HepG2 (cell line): Measurements from ENCODE around the gene FRMD8. TPM values are rescaled to one million over a fixed set of nuclear protein-coding genes. Genes with fewer than 3 reads are reported as not detected.

Experiments
- BHLHE40 ChIP-seq: IDR thresholded peaks from 2 replicates; pipeline ENCODE4 v1.6.1; 2011; ENCODE audit warnings: low read length, improper control_type of control experiment
- DNMT3B ChIP-seq: conservative IDR thresholded peaks from 2 replicates; pipeline ENCODE4 v1.6.1; 2016; ENCODE audit warnings: missing biosample characterization, control low read depth
- GPBP1L1 ChIP-seq: sonication (generic); formaldehyde crosslinking; IDR thresholded peaks from 2 replicates; pipeline ENCODE4 v1.5.0; 2020; ENCODE audit warnings: mild to moderate bottlenecking, missing genetic modification reagents
- IKZF1 ChIP-seq: fragments of 450-650 bp; IDR thresholded peaks from 2 replicates; pipeline ENCODE4 v1.7.1; 2016
- JARID2 ChIP-seq: sonication (generic); formaldehyde crosslinking; IDR thresholded peaks from 2 replicates; pipeline ENCODE4 v1.8.1; 2023; ENCODE audit warnings: missing genetic modification reagents, inconsistent platforms; ENCODE audit not compliant: insufficient replicate concordance
- MYC ChIP-seq: sonication (generic); formaldehyde crosslinking; IDR thresholded peaks from 2 replicates; pipeline ENCODE4 v1.9.0; 2021; ENCODE audit warnings: missing genetic modification reagents, borderline replicate concordance
- NFIC ChIP-seq: IDR thresholded peaks from 2 replicates; pipeline ENCODE4 v1.6.1; 2012; ENCODE audit warnings: mild to moderate bottlenecking, low read length, inconsistent platforms
- NR2C2 ChIP-seq: sonication (generic); formaldehyde crosslinking; IDR thresholded peaks from 2 replicates; pipeline ENCODE4 v1.4.0; 2020; ENCODE audit warnings: missing genetic modification reagents, mild to moderate bottlenecking, moderate library complexity, borderline replicate concordance
- SMYD3 ChIP-seq: sonication (generic); formaldehyde crosslinking; IDR thresholded peaks from 2 replicates; pipeline ENCODE4 v1.8.1; 2023; ENCODE audit warnings: mild to moderate bottlenecking, missing genetic modification reagents
- SSRP1 ChIP-seq: IDR thresholded peaks from 2 replicates; pipeline ENCODE4 v1.6.1; 2016; ENCODE audit warnings: control low read depth
- XBP1 ChIP-seq: sonication (generic); formaldehyde crosslinking; IDR thresholded peaks from 2 replicates; pipeline ENCODE4 v1.5.0; 2020; ENCODE audit warnings: missing genetic modification reagents
- ZFP82 ChIP-seq: sonication (generic); formaldehyde crosslinking; IDR thresholded peaks from 2 replicates; pipeline ENCODE4 v1.5.1; 2020; ENCODE audit warnings: mild to moderate bottlenecking, missing genetic modification reagents, borderline replicate concordance
- ZGPAT ChIP-seq: IDR thresholded peaks from 2 replicates; pipeline ENCODE4 v1.6.1; 2016; ENCODE audit warnings: mild to moderate bottlenecking
- ZNF224 ChIP-seq: sonication (generic); formaldehyde crosslinking; IDR thresholded peaks from 2 replicates; pipeline ENCODE4 v1.5.0; 2020; ENCODE audit warnings: mild to moderate bottlenecking, missing genetic modification reagents
- ZNF253 ChIP-seq: sonication (generic); formaldehyde crosslinking; IDR thresholded peaks from 2 replicates; pipeline ENCODE4 v1.8.0; 2022; ENCODE audit warnings: mild to moderate bottlenecking, missing genetic modification reagents, borderline replicate concordance
- ZNF263 ChIP-seq: sonication (generic); formaldehyde crosslinking; IDR thresholded peaks from 2 replicates; pipeline ENCODE4 v1.4.0; 2020; ENCODE audit warnings: missing genetic modification reagents
- ZNF331 ChIP-seq: sonication (generic); formaldehyde crosslinking; IDR thresholded peaks from 2 replicates; pipeline ENCODE4 v1.4.0; 2020; ENCODE audit warnings: missing genetic modification reagents
- ZNF33B ChIP-seq: sonication (generic); formaldehyde crosslinking; IDR thresholded peaks from 2 replicates; pipeline ENCODE4 v1.5.1; 2020; ENCODE audit warnings: mild to moderate bottlenecking, missing genetic modification reagents
- ZNF564 ChIP-seq: sonication (generic); formaldehyde crosslinking; IDR thresholded peaks from 2 replicates; pipeline ENCODE4 v1.8.1; 2023; ENCODE audit warnings: mild to moderate bottlenecking, missing genetic modification reagents
- ZNF740 ChIP-seq: sonication (generic); formaldehyde crosslinking; IDR thresholded peaks from 2 replicates; pipeline ENCODE4 v1.4.0; 2020; ENCODE audit warnings: missing genetic modification reagents
- ZNF749 ChIP-seq: sonication (generic); formaldehyde crosslinking; IDR thresholded peaks from 2 replicates; pipeline ENCODE4 v1.8.0; 2022; ENCODE audit warnings: mild to moderate bottlenecking, missing genetic modification reagents, moderate library complexity, borderline replicate concordance
- ZNF761 ChIP-seq: sonication (generic); formaldehyde crosslinking; conservative IDR thresholded peaks from 2 replicates; pipeline ENCODE4 v1.4.0; 2020; ENCODE audit warnings: mild to moderate bottlenecking, missing genetic modification reagents
- polyA plus RNA-seq, 8 experiments: library from polyadenylated mRNA; depleted of rRNA in 3 of 8; stranded (reverse) in 7 of 8; unstranded in 1 of 8; fragments of >200 nt; fragmentation: Illumina TruSeq in 4 of 8; extraction: Trizol in 4 of 8; gene quantifications; 2 replicates each; pipeline versions ENCODE4 v1.2.1 to v1.2.3, GENCODE V29; 2011 to 2016; ENCODE audit warnings: low read depth in 4 of 8, missing spikeins in 1 of 8, mixed read lengths in 1 of 8; ENCODE audit not compliant: insufficient read depth in 1 of 8
- total RNA-seq, 5 experiments: library from RNA; depleted of rRNA; stranded (reverse); fragments of >200 nt; fragmentation: Illumina TruSeq; extraction: Trizol; gene quantifications; 2 replicates each; pipeline ENCODE4 v1.2.3, GENCODE V29; 2016; ENCODE audit warnings: low read depth in 1 of 5

Gene FRMD8
- total and polyA plus RNA-seq, 2 of the 13 experiments (the other 11 are each of a cell fraction or from before 2014, with no cell fraction given) = 5.8 to 20.6 TPM

- TF ChIP-seq ZNF740 (CRISPR knock-in tag) = peak; percentile 89
- peak; percentile 79; the same call in 1 of the 2 replicates for TF ChIP-seq BHLHE40
- peak; percentile 37 for TF ChIP-seq JARID2 (CRISPR knock-in tag)
- TF ChIP-seq ZNF761 (CRISPR knock-in tag) = 0 out of 2 replicates have a peak, but pooled peaks have one; percentile 10
- TF ChIP-seq ZNF224 (CRISPR knock-in tag) = 0 out of 2 replicates have a peak, but pooled peaks have one; percentile 26
- no peak for TF ChIP-seq ZNF33B (CRISPR knock-in tag)
- TF ChIP-seq ZFP82 = 0 out of 2 replicates have a peak, but pooled peaks have one; percentile 23
- peak; percentile 31; the same call in 1 of the 2 replicates for TF ChIP-seq ZGPAT (CRISPR knock-in tag)
- TF ChIP-seq ZNF331 (CRISPR knock-in tag) = peak; percentile 82
- TF ChIP-seq SMYD3 = no peak
- TF ChIP-seq MYC (CRISPR knock-in tag) = peak; percentile 47; the same call in 1 of the 2 replicates
- no peak; the same call in none of the 2 replicates for TF ChIP-seq DNMT3B (CRISPR knock-in tag)
- no peak for TF ChIP-seq NFIC
- TF ChIP-seq ZNF564 = no peak; the same call in 1 of the 2 replicates
- TF ChIP-seq ZNF253 (CRISPR knock-in tag) = peak; percentile 76; the same call in 1 of the 2 replicates
- no peak; the same call in 1 of the 2 replicates for TF ChIP-seq ZNF749 (CRISPR knock-in tag)
- no peak for TF ChIP-seq GPBP1L1 (CRISPR knock-in tag)
- no peak for TF ChIP-seq IKZF1
- TF ChIP-seq SSRP1 (CRISPR knock-in tag) = peak; percentile 97; the same call in 1 of the 2 replicates
- TF ChIP-seq XBP1 (CRISPR knock-in tag) = peak; percentile 8; the same call in 1 of the 2 replicates
- peak; percentile 95 for TF ChIP-seq NR2C2 (CRISPR knock-in tag)
- peak; percentile 55 for TF ChIP-seq ZNF263 (CRISPR knock-in tag)
Observed at GRCh38 chr11:65422633-65423515, 36.4 kb downstream of the FRMD8 start, which contains the start of gene NEAT1 (continued).
